Panc1 (cell line): ENCODE results near the gene MGST2. TPM values are rescaled to one million over a fixed set of nuclear protein-coding genes. Genes with fewer than 3 reads are reported as not detected.

Experiments used
- ATAC-seq: fragments of 200-7000 bp; cut with Tn5 transposase; 2 replicates; pipeline ENCODE4 v1.9.1; 2020; ENCODE audit warnings: mild to moderate bottlenecking, moderate library complexity
- BruUV-seq: library from RNA; stranded (reverse); fragments of 400-500 nt; replicated peaks from 2 replicates; lab custom pipeline; 2021; lab: Mats Ljungman, UMichigan
- CTCF ChIA-PET: fragments of 300-600 bp; sonication (Branson Sonifier 250); formaldehyde crosslinking; loops from one replicate; lab custom pipeline; 2022; ENCODE audit warnings: antibody characterized with exemption; lab: Charles Lee
- POLR2A ChIA-PET: fragments of 300-600 bp; sonication (Branson Sonifier 250); formaldehyde crosslinking; loops from one replicate; lab custom pipeline; 2022; ENCODE audit warnings: antibody characterized with exemption; lab: Charles Lee
- DNase-seq: peaks from one replicate; pipeline ENCODE4 v3.0.0-alpha.2; 2010; ENCODE audit warnings: low read depth, low spot score
- H3K27ac ChIP-seq: 2 replicates; pipeline ENCODE4 v1.5.1; 2011; ENCODE audit warnings: mild to moderate bottlenecking, low read length, inconsistent platforms
- H3K27me3 ChIP-seq: fragments of 200-500 bp; sonication (Bioruptor generic); 2 replicates; pipeline ENCODE4 v1.6.0; 2014; ENCODE audit warnings: low read length, inconsistent platforms; ENCODE audit not compliant: control insufficient read depth, insufficient read depth
- H3K36me3 ChIP-seq: fragments of 200-500 bp; sonication (Bioruptor generic); 2 replicates; pipeline ENCODE4 v1.5.1; 2014; ENCODE audit warnings: inconsistent platforms, mild to moderate bottlenecking, low read length, moderate library complexity; ENCODE audit not compliant: control insufficient read depth, insufficient read depth
- H3K4me1 ChIP-seq: 2 replicates; pipeline ENCODE4 v1.5.1; 2011; ENCODE audit warnings: inconsistent platforms, mild to moderate bottlenecking, low read length, moderate library complexity; ENCODE audit not compliant: control insufficient read depth, insufficient read depth
- H3K4me3 ChIP-seq, 2 experiments: 2 replicates each; pipeline ENCODE4 v1.5.1; 2011 to 2012; ENCODE audit warnings: low read depth in 2 of 2, low read length in 2 of 2, mild to moderate bottlenecking in 2 of 2, inconsistent platforms in 1 of 2, moderate library complexity in 1 of 2
- H3K9me3 ChIP-seq: fragments of 200-500 bp; sonication (Bioruptor generic); 2 replicates; pipeline ENCODE4 v1.5.1; 2014; ENCODE audit warnings: low read depth, mild to moderate bottlenecking, inconsistent platforms, low read length, moderate library complexity; ENCODE audit not compliant: control insufficient read depth, insufficient read depth
- CTCF ChIP-seq: fragments of 450-650 bp; IDR thresholded peaks from 2 replicates; pipeline ENCODE4 v1.5.1; 2017; ENCODE audit warnings: mild to moderate bottlenecking
- POLR2AphosphoS5 ChIP-seq: IDR thresholded peaks from 2 replicates; pipeline ENCODE4 v1.6.1; 2012; ENCODE audit warnings: mild to moderate bottlenecking, low read depth, low read length, moderate library complexity
- REST ChIP-seq, 2 experiments: IDR thresholded peaks; 2 replicates each; pipeline ENCODE4 v1.6.1; 2011 to 2012; ENCODE audit warnings: low read depth in 2 of 2, control low read depth in 1 of 2, low read length in 1 of 2, mild to moderate bottlenecking in 1 of 2, moderate library complexity in 1 of 2; ENCODE audit not compliant: insufficient read depth in 1 of 2
- SIN3A ChIP-seq: IDR thresholded peaks from 2 replicates; pipeline ENCODE4 v1.6.1; 2012; ENCODE audit warnings: low read depth, mild to moderate bottlenecking, low read length, moderate library complexity, borderline replicate concordance; ENCODE audit not compliant: insufficient read depth
- TCF7L2 ChIP-seq: IDR thresholded peaks from 2 replicates; pipeline ENCODE4 v1.6.1; 2011; ENCODE audit warnings: mild to moderate bottlenecking, low read depth, low read length, inconsistent platforms
- in situ Hi-C: cut with HindIII; loops from 2 replicates; pipeline ENCODE4 v1.10.0; 2016; ENCODE audit warnings: low sequenced_read_pairs, low pct_unique_long_range_greater_than_20kb
- intact Hi-C: fragments of 100-400 bp; cut with micrococcal nuclease; formaldehyde crosslinking; loops from one replicate; pipeline ENCODE4 v1.10.0; 2022; ENCODE audit not compliant: unreplicated experiment
- total RNA-seq: library from RNA; stranded (reverse); gene quantifications from one replicate; pipeline ENCODE4 v1.2.1, GENCODE V29; 2021; ENCODE audit not compliant: unreplicated experiment

The MGST2 gene
- total RNA-seq, 1 experiment from 2014 or later, result 17.4 TPM

- CTCF ChIA-PET, result interaction anchor here (0.7 kb wide), 1 partner anchor 1690 kb away, joined by 3 read pairs; no protein-coding TSS in a partner anchor
- ATAC-seq (no peak), DNase-seq (no peak)
- H3K4me3 ChIP-seq, result no peak overlapping the region
- no peak for TF ChIP-seq TCF7L2
- no peak for TF ChIP-seq SIN3A
- no peak for TF ChIP-seq REST (IDR thresholded peaks at IDR 0.05; ENCODE audit: insufficient read depth in 1 of 2, low read depth in 2 of 2, low read length in 1 of 2)
- no peak for TF ChIP-seq CTCF
- no peak for TF ChIP-seq POLR2AphosphoS5
- H3K36me3 ChIP-seq, result no peaks in the 10 kb centered on the region
- H3K27me3 ChIP-seq, result no peaks in the 10 kb centered on the region
- H3K9me3 ChIP-seq, result no peaks in the 10 kb centered on the region
- no TSS peak for BruUV-seq
- POLR2A ChIA-PET, result no interaction called here
- H3K4me1 ChIP-seq, result no peaks in the 10 kb centered on the region
- H3K27ac ChIP-seq, result no peak overlapping the region
- in situ Hi-C loops (no loop called here), intact Hi-C loops (no loop called here)
These were observed 20.2 kb upstream of the MGST2 start for GRCh38 chr4:139645458-139645857.

DNA sequence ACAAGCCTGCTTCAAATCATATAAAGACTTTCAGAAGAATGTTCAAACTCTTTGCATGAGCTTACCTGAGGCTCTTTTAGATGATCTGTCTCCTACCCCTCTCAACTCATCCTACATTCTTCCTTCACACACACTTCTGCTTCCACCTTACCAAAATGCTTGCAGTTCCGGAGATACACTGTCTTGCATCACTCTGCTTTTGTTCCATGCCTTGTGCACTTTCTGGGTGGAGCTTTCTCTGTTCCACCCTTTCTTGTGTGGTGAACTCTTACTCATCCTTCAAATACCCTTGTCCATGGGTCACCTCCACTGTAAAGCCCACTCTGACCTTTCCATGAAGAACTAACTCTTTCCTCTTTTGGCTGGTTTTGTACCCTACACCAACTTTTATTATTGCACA, 18.4 kb upstream of the MGST2 start:
- intact Hi-C loops (no loop called here), in situ Hi-C loops (no loop called here)
- TF ChIP-seq CTCF, result no peak
- no peak for TF ChIP-seq POLR2AphosphoS5
- TF ChIP-seq REST (IDR thresholded peaks at IDR 0.05; ENCODE audit: insufficient read depth in 1 of 2, low read depth in 2 of 2, low read length in 1 of 2), result no peak
- no peak for TF ChIP-seq TCF7L2
- no peak for TF ChIP-seq SIN3A
- no peaks in the 10 kb centered on the region for H3K9me3 ChIP-seq
- H3K4me3 ChIP-seq, result no peak overlapping the region
- no peaks in the 10 kb centered on the region for H3K4me1 ChIP-seq
- H3K36me3 ChIP-seq, result no peaks in the 10 kb centered on the region
- CTCF ChIA-PET, result no interaction called here
- POLR2A ChIA-PET, result no interaction called here
- no peaks in the 10 kb centered on the region for H3K27me3 ChIP-seq
- DNase-seq, result no peak
- ATAC-seq, result no peak
- H3K27ac ChIP-seq, result no peak overlapping the region
- BruUV-seq, result no TSS peak
